IMR-90 (cell line): ENCODE measurements around the gene SKAP1.

Experiments used
- CHD1 ChIP-seq: IDR thresholded peaks from 2 replicates; pipeline ENCODE4 v1.6.1; 2012; ENCODE audit warnings: low read depth, low read length, improper control_type of control experiment
- CTCF ChIP-seq: conservative IDR thresholded peaks from 2 replicates; pipeline ENCODE4 v1.5.1; 2012; ENCODE audit warnings: mild to moderate bottlenecking, low read depth, low read length, improper control_type of control experiment

- TF ChIP-seq CTCF (no peak), CHD1 (no peak)
Measured at GRCh38 chr17:48472411-48473281, 42.6 kb upstream of the SKAP1 start.
